Activated CD4-positive, alpha-beta T cell treated with anti-CD3 and anti-CD28 coated beads for 4 hours (primary cell): ENCODE results near the gene ATP5F1E.
"Not testable (repeated sequence)": the region's sequence is repeated elsewhere in the genome, so short reads cannot be mapped to it uniquely, and the experiment has no call there.

Experiments used
- DNase-seq, 2 donors: peaks; one replicate each; pipeline ENCODE4 v3.0.0-alpha.2; 2020

Gene ATP5F1E

DNA sequence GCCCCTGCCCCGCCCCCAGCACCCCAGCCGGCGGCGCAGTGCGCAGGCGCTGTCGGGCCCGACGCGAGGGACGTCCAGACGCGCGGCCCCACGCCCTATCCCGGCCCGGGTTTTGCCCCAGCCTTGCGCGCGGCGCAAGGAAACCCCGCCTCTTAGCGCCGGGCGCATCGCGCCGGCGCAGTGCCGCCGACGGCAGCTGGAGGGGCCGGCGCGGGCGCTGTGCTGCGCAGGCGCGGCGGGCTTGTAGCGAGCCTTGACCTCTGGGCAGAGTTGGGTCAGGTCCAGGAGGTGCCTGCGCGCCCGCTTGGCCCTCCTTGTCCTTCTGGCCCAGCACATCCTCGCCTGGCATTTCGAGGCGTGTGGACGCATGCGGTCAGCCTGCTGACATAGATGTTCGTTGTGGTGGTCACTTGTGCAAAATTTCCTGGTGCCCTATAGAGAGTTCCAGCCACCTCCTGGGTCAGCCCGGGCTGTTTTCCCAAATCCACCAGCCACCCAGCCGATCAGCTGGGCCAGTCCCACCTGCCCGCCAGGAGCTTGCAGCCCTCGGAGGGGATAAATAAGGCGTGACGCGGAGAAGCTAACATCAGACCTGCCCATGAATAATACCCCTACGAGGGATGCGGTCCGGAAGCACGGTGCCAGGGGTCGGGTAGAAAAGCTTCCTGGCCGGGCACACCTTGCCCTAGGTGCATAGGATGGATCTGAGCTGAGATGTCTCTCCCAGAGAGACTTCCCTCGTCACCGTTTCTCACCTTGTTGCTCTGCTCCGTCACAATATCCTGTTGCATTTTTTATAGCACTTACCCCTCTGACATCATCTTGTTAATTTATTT lies 10.9 kb upstream of the ATP5F1E start:
- DNase-seq = peak; percentile 92 to 95

DNA sequence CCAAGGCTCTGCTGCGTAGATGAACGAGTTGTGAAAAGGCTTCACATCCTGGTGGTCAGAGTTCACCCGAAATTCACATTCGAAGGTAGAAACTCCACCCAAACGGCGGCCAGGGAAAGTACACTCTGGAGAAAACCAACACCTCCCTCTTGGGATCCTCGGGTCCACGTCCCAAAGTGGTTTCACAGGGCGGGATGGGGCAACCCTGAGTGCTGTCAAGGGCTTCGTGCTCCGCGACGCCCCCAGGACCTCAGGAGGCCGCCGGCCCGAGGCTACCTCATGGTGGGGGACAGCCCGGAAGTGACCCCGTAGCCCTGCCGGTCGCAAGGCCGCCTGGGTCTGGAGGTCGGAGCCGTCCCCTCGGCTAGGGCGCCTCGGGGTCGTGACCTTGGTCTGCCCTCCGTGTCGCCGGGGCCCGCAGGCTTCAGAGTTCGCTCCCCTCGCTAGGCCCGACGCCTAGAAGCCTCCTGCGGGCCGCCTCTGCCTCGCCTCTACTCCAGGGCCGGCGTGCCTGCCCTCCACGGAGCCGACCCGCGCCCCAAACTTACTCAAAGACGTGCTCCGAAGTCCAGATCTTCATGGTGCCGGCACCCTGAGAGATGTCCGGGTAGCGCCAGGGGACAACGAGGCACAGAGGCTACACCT lies 10.1 kb upstream of the ATP5F1E start, which contains the start of gene PRELID3B:
Gene PRELID3B (minus strand): TSS at position 636 of the 645 bp plus-strand sequence. CDS start 56 bp downstream, at position 580.
- DNase-seq = peak in 1 of 2 donors; percentile 9

DNA sequence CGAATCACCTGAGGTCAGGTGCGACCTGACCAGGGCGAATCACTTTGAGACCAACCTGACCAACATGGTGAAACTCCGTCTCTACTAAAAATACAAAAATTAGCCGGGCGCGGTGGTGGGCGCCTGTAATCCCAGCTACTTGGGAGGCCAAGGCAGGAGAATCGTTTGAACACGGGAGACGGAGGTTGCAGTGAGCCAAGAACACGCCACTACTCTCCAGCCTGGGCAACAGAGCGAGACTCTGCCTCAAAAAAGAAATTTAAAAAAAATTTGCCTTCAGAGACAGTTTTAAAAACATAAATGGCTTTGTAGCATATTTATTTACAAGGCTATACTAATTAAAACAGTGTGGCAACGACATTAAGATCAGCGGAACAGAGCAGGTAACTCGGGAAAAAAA lies 9.4 kb upstream of the ATP5F1E start:
- not testable (repeated sequence) for DNase-seq

DNA sequence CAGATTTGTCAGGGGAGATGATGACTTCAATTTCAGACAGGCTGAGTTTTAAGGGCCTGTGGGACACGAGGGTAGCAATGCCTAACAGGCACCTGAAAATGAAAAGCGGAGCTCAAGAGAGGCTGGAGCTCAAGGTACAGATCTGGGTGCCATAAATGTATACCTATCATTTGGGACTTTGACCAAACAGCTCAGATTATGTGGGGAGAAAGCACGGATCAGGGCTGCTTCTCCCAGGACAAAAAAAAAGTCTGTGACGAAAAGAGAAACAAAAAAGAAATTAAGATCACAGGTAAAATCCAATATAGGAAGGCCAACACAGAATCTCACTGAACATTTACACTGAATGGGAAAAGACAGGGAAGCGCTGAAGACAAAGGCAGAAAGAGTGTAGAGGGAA lies 8.5 kb upstream of the ATP5F1E start:
- DNase-seq = no peak

GRCh38 chr20:59039233-59039632 lies 7.1 kb upstream of the ATP5F1E start:
- no peak for DNase-seq

DNA sequence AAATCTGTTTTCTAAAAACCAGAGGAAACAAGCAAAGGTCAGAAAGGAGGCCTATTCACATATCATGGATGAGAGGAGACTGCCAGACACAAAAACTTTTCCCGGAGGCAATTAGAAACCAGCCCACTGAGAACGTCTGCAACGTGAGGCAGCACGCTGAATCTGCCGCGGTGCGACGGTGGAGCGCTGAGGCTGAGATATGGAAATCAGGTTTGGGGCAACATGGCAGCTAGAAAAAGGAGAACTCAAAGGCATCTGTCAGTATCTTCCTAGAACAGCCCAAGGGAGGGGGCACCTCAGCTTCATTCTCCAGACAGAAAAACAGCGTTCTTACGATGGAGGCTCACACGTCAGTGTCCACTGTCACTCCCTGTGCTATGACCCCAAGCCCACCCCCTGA lies 5.3 kb upstream of the ATP5F1E start:
- DNase-seq = no peak

- no peak for DNase-seq
Measured at GRCh38 chr20:59035381-59035780, 3.2 kb upstream of the ATP5F1E start.

DNA sequence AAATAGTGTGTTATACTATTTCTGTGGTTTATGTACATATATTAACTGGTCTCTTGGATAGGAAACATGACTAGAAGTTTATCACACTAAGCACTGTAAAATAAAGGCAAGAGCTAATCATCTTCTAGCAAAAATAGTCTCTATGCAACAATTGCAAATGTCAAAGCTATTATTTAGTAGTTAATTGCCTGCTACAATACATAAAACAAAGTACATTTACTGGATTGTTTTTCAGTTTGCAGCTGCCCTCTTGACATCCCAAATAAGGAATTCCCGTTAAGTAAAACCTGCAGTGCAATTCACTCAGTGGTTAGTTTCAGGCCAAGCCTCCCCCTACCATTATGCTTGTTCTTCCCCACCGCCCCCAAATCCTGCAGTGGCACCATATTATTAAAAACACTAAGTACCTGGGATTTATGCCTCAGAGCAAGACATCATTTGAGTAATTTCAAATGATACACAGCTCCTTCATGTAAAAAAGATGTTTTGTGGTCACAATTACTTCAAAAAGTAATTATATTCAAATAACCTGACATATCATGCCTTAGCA lies 1.6 kb upstream of the ATP5F1E start:
- no peak for DNase-seq

GRCh38 chr20:59033093-59033492 lies 958 bp upstream of the ATP5F1E start:
- no peak for DNase-seq

DNA sequence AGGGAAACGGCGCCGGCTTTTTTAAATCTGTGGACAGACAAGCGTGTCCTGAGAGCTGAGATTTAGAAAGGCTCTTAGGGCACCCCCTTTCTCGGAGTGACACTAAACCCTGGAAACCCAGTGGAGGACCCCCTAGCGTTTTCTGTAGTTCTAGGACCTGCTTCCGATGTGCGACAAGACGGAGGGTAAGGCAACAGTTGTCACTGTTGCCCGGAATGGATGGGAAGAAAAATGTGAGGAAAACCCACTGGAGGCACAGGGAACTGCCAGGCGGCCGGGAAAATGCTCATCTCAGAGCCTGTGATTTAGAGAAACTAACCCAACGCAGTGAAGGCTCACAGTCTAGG lies 551 bp upstream of the ATP5F1E start:
- no peak for DNase-seq

DNA sequence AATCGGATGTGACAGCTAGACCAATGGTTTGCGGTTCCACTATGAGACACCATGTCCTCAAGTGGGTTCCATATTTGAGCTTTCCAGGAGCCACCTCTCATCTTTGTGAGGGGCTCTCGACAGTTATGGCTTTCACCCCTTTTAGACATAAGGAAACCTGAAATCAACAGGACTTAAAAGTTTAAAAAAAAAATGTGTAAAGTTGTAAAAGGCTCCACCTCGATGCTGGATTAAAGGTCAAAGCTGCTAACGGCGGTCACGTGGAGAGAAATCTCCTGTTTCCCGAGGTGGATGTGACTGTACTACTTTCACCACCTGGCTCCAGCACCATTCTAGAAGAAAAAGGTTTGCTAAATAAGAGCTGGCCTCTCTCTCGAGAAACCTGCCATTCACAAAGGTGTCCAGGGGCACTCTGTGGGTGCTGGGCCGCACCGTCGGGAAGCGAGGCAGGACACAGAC lies 542 bp downstream of the ATP5F1E start:
- peak in 1 of 2 donors; percentile 20 for DNase-seq

DNA sequence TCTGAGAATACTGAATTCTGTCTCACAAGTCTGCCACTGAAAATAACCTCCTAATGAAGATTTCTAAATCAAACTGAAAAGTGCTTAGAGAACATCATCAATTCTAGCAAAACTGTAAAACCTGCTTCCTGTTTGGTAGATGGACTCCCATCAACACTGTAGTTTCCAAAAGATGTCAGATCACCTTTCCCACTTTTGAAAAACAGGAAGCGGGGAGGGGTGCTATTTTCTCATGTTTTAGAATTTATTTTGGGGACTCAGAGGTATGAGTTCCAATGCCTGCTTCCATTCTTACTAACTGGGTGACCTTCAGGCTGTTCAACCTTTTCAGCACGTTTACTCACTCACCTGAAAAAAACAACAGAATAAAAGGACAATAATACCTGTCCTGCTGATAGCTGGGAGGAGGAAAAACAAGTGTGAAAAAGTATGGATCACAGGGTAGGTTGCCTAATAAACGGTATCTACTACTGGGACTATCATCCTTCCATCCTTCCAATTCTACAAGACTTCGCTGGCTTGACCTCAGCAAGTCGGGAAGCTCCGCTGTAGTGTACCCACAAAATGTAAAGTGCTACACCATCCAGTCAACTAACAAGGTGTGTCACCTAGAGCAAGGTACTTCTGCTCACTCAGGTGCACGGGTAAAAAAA lies 1.1 kb downstream of the ATP5F1E start:
- DNase-seq = no peak

GRCh38 chr20:59028812-59029211 lies 3.3 kb downstream of the ATP5F1E start:
- no peak for DNase-seq

DNA sequence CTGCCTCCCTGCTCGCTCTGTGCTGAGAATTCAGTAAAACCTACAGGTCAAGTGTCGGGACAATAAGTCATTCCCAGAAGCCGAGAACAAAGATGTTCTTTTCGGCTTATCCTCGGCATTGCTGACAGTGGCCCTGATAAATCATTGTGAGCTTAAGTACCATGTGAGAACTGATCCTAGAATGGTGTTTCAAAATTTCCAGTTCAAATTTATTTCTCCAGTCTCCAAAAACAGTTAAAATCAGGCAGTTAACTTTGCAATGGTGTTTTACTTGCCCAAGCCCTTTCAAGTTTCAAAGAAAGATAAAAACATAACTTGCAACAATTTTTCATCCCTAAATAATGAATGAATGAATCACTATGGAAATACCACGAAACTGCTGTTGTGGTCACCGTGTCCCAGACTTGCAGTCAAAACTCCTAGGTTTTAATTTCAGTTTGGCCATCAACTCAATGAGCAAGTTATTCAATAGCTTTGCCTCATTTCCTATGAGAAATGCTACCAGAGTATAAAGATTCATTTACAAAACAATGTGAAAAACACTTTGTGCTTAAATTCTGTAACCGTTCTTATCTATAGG lies 4.3 kb downstream of the ATP5F1E start:
- DNase-seq = no peak

GRCh38 chr20:59026904-59027740 lies 5.0 kb downstream of the ATP5F1E start:
- DNase-seq = no peak

- DNase-seq = no peak
Measured at GRCh38 chr20:59025511-59025910, 6.6 kb downstream of the ATP5F1E start.

- DNase-seq = no peak
Measured at GRCh38 chr20:59025086-59025485, 7.0 kb downstream of the ATP5F1E start.

- DNase-seq = no peak
Measured at GRCh38 chr20:59024111-59024530, 8.0 kb downstream of the ATP5F1E start.

- no peak for DNase-seq
Measured at GRCh38 chr20:59023616-59024015, 8.5 kb downstream of the ATP5F1E start.

- no peak for DNase-seq
Measured at GRCh38 chr20:59022754-59023153, 9.4 kb downstream of the ATP5F1E start.

- no peak for DNase-seq
Measured at GRCh38 chr20:59020938-59021551, 11.1 kb downstream of the ATP5F1E start.

GRCh38 chr20:59019217-59019616 lies 12.9 kb downstream of the ATP5F1E start, which contains the start of gene TUBB1:
TSS of gene TUBB1 (plus strand) at chr20:59019429. CDS start at chr20:59019523, 94 bp downstream.
- DNase-seq = no peak
